Fibroblast of skin of right quadriceps (primary cell): Measurements from ENCODE around the gene POLE3.
"Not testable (repeated sequence)": the region's sequence is repeated elsewhere in the genome, so short reads cannot be mapped to it uniquely, and the experiment has no call there.

Source experiments
- DNase-seq: peaks from one replicate; pipeline ENCODE4 v3.0.0-alpha.2; 2013

The POLE3 gene

GRCh38 chr9:113401027-113401792 is 9.3 kb downstream of the POLE3 start, which contains the start of gene ALAD:
TSS of gene ALAD (minus strand) at chr9:113401284. CDS start at chr9:113393559, 7,725 bp downstream.
- DNase-seq: peak; percentile 98

GRCh38 chr9:113399646-113400200 is 10.8 kb downstream of the POLE3 start:
- no peak for DNase-seq

GRCh38 chr9:113398796-113399195 is 11.7 kb downstream of the POLE3 start:
- DNase-seq: no peak

GRCh38 chr9:113397203-113397631 is 13.3 kb downstream of the POLE3 start:
- no peak for DNase-seq

GRCh38 chr9:113395000-113395861 is 15.2 kb downstream of the POLE3 start:
- no peak for DNase-seq

- DNase-seq: no peak
Observed at GRCh38 chr9:113393281-113393680, 17.2 kb downstream of the POLE3 start.

- no peak for DNase-seq
Observed at GRCh38 chr9:113391917-113392316, 18.6 kb downstream of the POLE3 start.

GRCh38 chr9:113390192-113390960 is 20.1 kb downstream of the POLE3 start:
- no peak for DNase-seq

GRCh38 chr9:113389451-113389850 is 21.0 kb downstream of the POLE3 start:
- DNase-seq: no peak

GRCh38 chr9:113388833-113389232 is 21.6 kb downstream of the POLE3 start:
- DNase-seq: no peak

- no peak for DNase-seq
Observed at GRCh38 chr9:113387560-113388230, 22.8 kb downstream of the POLE3 start.

GRCh38 chr9:113386571-113387393 is 23.7 kb downstream of the POLE3 start:
- DNase-seq: no peak

GRCh38 chr9:113381909-113382411 is 28.5 kb downstream of the POLE3 start:
- no peak for DNase-seq

GRCh38 chr9:113381441-113381840 is 29.0 kb downstream of the POLE3 start:
- DNase-seq: not testable (repeated sequence)

- DNase-seq: no peak
Observed at GRCh38 chr9:113380869-113381378, 29.6 kb downstream of the POLE3 start.

- DNase-seq: not testable (repeated sequence)
Observed at GRCh38 chr9:113379829-113380210, 30.7 kb downstream of the POLE3 start.

- DNase-seq: not testable (repeated sequence)
Observed at GRCh38 chr9:113379094-113379828, 31.2 kb downstream of the POLE3 start.

- DNase-seq: peak; percentile 70
Observed at GRCh38 chr9:113376634-113377567, 33.6 kb downstream of the POLE3 start, which contains the start of gene HDHD3. TSS of gene HDHD3 (minus strand) at chr9:113376986. CDS start at chr9:113374354, 2,632 bp downstream.
